ENCODE measurements around the gene ZNF841. TPM values are rescaled to one million over a fixed set of nuclear protein-coding genes. Genes with fewer than 3 reads are reported as not detected.

The ZNF841 gene
- polyA plus RNA-seq, 1 of the 3 experiments (the other 2 are of a cell fraction), result 3.8 TPM

DNA sequence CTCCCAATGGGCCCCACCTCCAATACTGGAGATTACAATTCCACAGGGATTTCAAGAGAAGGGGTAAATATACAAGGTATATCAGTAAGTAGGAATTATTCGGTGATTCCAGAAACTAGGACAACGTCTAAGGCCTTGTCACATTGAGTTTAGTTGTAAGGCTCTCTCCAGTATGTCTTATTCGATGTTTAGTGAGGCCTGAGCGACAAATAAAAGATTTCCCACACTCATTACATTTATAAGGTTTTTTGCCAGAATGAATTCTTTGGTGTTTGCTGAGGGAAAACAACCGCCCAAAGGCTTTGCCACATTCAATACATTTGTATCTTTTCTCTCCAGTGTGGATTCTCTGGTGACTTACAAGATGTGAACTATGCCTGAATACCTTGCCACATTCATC is 19.1 kb upstream of the ZNF841 start:
- DNase-seq, result no peak
- no peak overlapping the region for H2AFZ ChIP-seq (ENCODE audit: low read depth)
- peaks cover 29 to 58% of the 10 kb centered on the region in 2 experiments for H3K36me3 ChIP-seq (replicated peaks in 1 of 2; ENCODE audit: control insufficient read depth in 1 of 2, insufficient read depth in 2 of 2, low read length in 1 of 2)
- H3K4me2 ChIP-seq, result no peak overlapping the region
- peaks cover 43% of the 10 kb centered on the region for H3K9me3 ChIP-seq
- H3F3A ChIP-seq (replicated peaks; ENCODE audit: insufficient read depth), result no peaks in the 10 kb centered on the region
- no peaks in the 10 kb centered on the region for H3K4me1 ChIP-seq (ENCODE audit: control insufficient read depth in 1 of 2, insufficient read depth in 2 of 2, low read depth in 1 of 2, low read length in 1 of 2)
- ChIA-PET POLR2A (no interaction called here), CTCF (interaction anchor here (0.7 to 1.1 kb wide), 2 partner anchors 9 to 1208 kb away, joined by 3 to 4 read pairs; no protein-coding TSS in a partner anchor)
- H3K27ac ChIP-seq (ENCODE audit: low read depth in 2 of 2, low read length in 1 of 2), result no peak overlapping the region
- H3K9me2 ChIP-seq, result no peaks in the 10 kb centered on the region
- H4K20me1 ChIP-seq (ENCODE audit: insufficient read depth), result no peaks in the 10 kb centered on the region
- TF ChIP-seq, protein P1, sequence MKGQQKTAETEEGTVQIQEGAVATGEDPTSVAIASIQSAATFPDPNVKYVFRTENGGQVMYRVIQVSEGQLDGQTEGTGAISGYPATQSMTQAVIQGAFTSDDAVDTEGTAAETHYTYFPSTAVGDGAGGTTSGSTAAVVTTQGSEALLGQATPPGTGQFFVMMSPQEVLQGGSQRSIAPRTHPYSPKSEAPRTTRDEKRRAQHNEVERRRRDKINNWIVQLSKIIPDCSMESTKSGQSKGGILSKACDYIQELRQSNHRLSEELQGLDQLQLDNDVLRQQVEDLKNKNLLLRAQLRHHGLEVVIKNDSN (IDR thresholded peaks at IDR 0.05; ENCODE audit: borderline replicate concordance, low read depth), result no peak
- TF ChIP-seq MXI1 (IDR thresholded peaks at IDR 0.05; ENCODE audit: low read depth, low read length) (no peak), ELF1 (IDR thresholded peaks at IDR 0.05) (no peak), RCOR1 (IDR thresholded peaks at IDR 0.05; ENCODE audit: low read length) (no peak), FOXM1 (IDR thresholded peaks at IDR 0.05; ENCODE audit: low read depth) (no peak), RFX5 (IDR thresholded peaks at IDR 0.05; ENCODE audit: low read length) (no peak), GATA2 (CRISPR knock-in tag; IDR thresholded peaks at IDR 0.05) (no peak), TAF1 (IDR thresholded peaks at IDR 0.05; ENCODE audit: borderline replicate concordance, low read depth, low read length) (no peak), TEAD4 (IDR thresholded peaks at IDR 0.05; ENCODE audit: borderline replicate concordance, insufficient read depth) (no peak), TCF12 (IDR thresholded peaks at IDR 0.05) (no peak), NRF1 (IDR thresholded peaks at IDR 0.05; ENCODE audit: low read depth, low read length) (no peak), SIN3A (IDR thresholded peaks at IDR 0.05; ENCODE audit: borderline replicate concordance, low read depth, low read length) (no peak), IRF3 (IDR thresholded peaks at IDR 0.05; ENCODE audit: low read depth, low read length) (no peak), RAD21 (IDR thresholded peaks at IDR 0.05; ENCODE audit: low read length) (no peak), RXRA (IDR thresholded peaks at IDR 0.05; ENCODE audit: borderline replicate concordance, low read depth) (no peak)
- no peaks in the 10 kb centered on the region for H3K27me3 ChIP-seq (ENCODE audit: insufficient read depth)
- 80% methylated on average over 5 of the region's 5 CpGs for WGBS (ENCODE audit: low lambda C conversion rate)
- H3K79me2 ChIP-seq (ENCODE audit: insufficient read depth), result no peaks in the 10 kb centered on the region
- no peak overlapping the region for H3K9ac ChIP-seq
- H3K4me3 ChIP-seq (ENCODE audit: low read depth in 2 of 2, low read length in 1 of 2), result no peak overlapping the region; a peak in 1 of 4 replicates

- Histone ChIP-seq H2AFZ (ENCODE audit: low read depth) (no peak overlapping the region), H3K79me2 (ENCODE audit: insufficient read depth) (no peaks in the 10 kb centered on the region), H3K4me3 (ENCODE audit: low read depth in 2 of 2, low read length in 1 of 2) (no peak overlapping the region), H3K4me2 (no peak overlapping the region), H4K20me1 (ENCODE audit: insufficient read depth) (no peaks in the 10 kb centered on the region), H3K27ac (ENCODE audit: low read depth in 2 of 2, low read length in 1 of 2) (no peak overlapping the region), H3K4me1 (ENCODE audit: control insufficient read depth in 1 of 2, insufficient read depth in 2 of 2, low read depth in 1 of 2, low read length in 1 of 2) (no peaks in the 10 kb centered on the region), H3K27me3 (ENCODE audit: insufficient read depth) (no peaks in the 10 kb centered on the region), H3F3A (replicated peaks; ENCODE audit: insufficient read depth) (no peaks in the 10 kb centered on the region), H3K9me2 (no peaks in the 10 kb centered on the region), H3K9me3 (peaks cover 30% of the 10 kb centered on the region), H3K9ac (no peak overlapping the region), H3K36me3 (replicated peaks in 1 of 2; ENCODE audit: control insufficient read depth in 1 of 2, insufficient read depth in 2 of 2, low read length in 1 of 2) (peaks cover 21 to 39% of the 10 kb centered on the region in 2 experiments)
- ChIA-PET CTCF (no interaction called here), POLR2A (no interaction called here)
- 75% methylated on average over 3 of the region's 3 CpGs for WGBS (ENCODE audit: low lambda C conversion rate)
- TF ChIP-seq CTCF (IDR thresholded peaks at IDR 0.05) (no peak), MXI1 (IDR thresholded peaks at IDR 0.05; ENCODE audit: low read depth, low read length) (no peak), POLR2AphosphoS5 (IDR thresholded peaks at IDR 0.05; ENCODE audit: low read depth, low read length) (no peak), PBX3 (IDR thresholded peaks at IDR 0.05) (no peak), EZH2phosphoT487 (IDR thresholded peaks at IDR 0.05; ENCODE audit: borderline replicate concordance, low read depth) (no peak), CHD2 (IDR thresholded peaks at IDR 0.05; ENCODE audit: low read length, partially characterized antibody) (no peak), GABPA (IDR thresholded peaks at IDR 0.05; ENCODE audit: low read depth) (no peak), JUND (IDR thresholded peaks at IDR 0.05) (no peak), RXRA (IDR thresholded peaks at IDR 0.05; ENCODE audit: borderline replicate concordance, low read depth) (no peak), NFIC (IDR thresholded peaks at IDR 0.05; ENCODE audit: borderline replicate concordance) (no peak), TAF1 (IDR thresholded peaks at IDR 0.05; ENCODE audit: borderline replicate concordance, low read depth, low read length) (no peak), FOXJ3 (CRISPR knock-in tag; IDR thresholded peaks at IDR 0.05) (no peak), EP300 (IDR thresholded peaks at IDR 0.05; ENCODE audit: borderline replicate concordance in 1 of 2, low read depth in 1 of 2, low read length in 1 of 2) (no peak)
- DNase-seq, result no peak
Observed at GRCh38 chr19:52112624-52113023, 17.1 kb upstream of the ZNF841 start.

All from SK-N-SH (cell line).